Measurements from ENCODE around the gene DRAM2.

DRAM2 gene

GRCh38 chr1:111139956-111140679, at the start of gene DRAM2, which contains the start of gene CEPT1:
TSS of gene DRAM2 (minus strand) at chr1:111140093. CDS start at chr1:111131554, 8,539 bp downstream.
TSS of gene CEPT1 (plus strand) at chr1:111140223. CDS start at chr1:111147715, 7,492 bp downstream.
- TF ChIP-seq CTCF (conservative IDR thresholded peaks at IDR 0.05; ENCODE audit: low read depth), result no peak
- peak; percentile 86 for DNase-seq (ENCODE audit: low spot score)
- peak within 1 kb of the TSS; percentile 95 for H3K27ac ChIP-seq
- ChIA-PET POLR2A (ENCODE audit: low non-redundant PET) (no interaction called here), CTCF (no interaction called here)

DNA sequence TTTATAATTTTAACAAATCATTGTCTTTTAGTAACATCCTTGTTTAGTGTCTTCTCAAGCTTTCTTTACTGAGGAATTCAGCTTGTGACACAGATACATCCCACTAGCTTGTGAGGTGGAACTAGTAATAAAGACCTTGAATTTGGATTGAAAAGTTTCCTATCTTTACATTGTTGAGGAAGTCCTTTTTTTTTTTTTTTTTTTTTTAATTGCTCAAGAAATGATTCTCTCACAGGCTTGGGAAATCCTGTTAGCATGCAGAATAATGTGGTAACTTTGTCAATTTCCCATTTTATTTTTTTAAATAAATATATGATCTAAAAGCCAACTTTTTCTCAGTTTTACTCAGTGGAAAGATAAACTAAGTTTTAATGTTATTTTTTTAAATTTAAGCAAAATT, 44.8 kb upstream of the DRAM2 start:
- TF ChIP-seq CTCF (conservative IDR thresholded peaks at IDR 0.05; ENCODE audit: low read depth), result no peak
- POLR2A ChIA-PET (ENCODE audit: low non-redundant PET), result no interaction called here
- DNase-seq (ENCODE audit: low spot score), result no peak
- H3K27ac ChIP-seq, result no peak overlapping the region
- CTCF ChIA-PET, result no interaction called here

DNA sequence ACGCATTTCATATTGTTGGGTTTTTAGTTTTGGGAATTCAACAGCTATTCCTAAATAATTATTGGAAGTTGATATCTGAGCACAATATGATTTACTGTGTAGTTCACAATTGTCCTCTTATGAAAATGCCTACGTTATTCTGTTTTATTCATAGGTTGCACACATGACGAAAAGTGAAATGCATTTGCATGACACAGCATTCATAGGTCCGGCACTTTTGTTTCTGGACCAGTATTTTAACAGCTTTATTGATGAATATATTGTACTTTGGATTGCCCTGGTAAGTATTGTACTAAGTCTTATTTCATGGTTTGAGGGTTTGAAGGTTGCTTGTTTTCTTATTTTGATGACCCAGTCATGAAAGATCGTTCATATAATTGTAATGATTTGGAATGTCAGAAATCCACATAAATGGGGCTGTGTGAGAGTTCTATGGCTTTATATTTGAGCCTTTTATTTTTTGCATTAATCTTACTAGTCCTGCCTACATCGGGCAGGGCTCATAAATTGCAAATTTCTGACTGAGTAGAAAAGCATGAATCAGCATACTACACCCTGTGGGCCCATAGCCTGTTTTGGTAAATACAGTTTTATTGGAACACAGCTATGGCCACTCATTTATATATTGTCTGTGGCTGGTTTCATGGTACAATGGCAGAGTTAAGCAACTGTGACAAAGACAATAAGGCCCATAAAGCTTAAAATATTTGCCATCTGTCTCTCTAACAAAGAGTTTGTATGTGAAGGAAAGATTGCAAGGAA, 43.6 kb upstream of the DRAM2 start:
- TF ChIP-seq CTCF (conservative IDR thresholded peaks at IDR 0.05; ENCODE audit: low read depth), result no peak
- ChIA-PET CTCF (interaction anchor here (0.5 to 1.2 kb wide), 3 partner anchors 22 to 504 kb away, joined by 3 read pairs; no protein-coding TSS in a partner anchor), POLR2A (ENCODE audit: low non-redundant PET) (no interaction called here)
- no peak for DNase-seq (ENCODE audit: low spot score)
- no peak overlapping the region for H3K27ac ChIP-seq

DNA sequence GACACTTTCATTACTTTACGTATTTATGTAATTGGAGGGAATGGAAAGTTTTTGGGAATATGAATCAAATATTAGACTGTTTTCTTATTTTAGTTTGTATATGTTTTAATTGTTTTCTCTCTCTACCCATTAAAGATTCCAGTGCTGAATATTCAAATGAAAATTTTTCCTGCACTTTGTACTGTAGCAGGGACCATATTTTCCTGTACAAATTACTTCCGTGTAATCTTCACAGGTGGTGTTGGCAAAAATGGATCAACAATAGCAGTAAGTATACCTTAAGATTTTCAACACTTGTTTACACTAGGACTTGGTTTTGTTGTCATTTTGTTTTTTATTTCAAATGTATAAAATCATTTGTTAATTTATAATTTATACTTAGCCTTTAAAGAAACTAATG, 42.2 kb upstream of the DRAM2 start:
- ChIA-PET POLR2A (ENCODE audit: low non-redundant PET) (no interaction called here), CTCF (no interaction called here)
- H3K27ac ChIP-seq, result no peak overlapping the region
- no peak for TF ChIP-seq CTCF (conservative IDR thresholded peaks at IDR 0.05; ENCODE audit: low read depth)
- no peak for DNase-seq (ENCODE audit: low spot score)

- no peak for TF ChIP-seq CTCF (conservative IDR thresholded peaks at IDR 0.05; ENCODE audit: low read depth)
- no peak overlapping the region for H3K27ac ChIP-seq
- CTCF ChIA-PET, result no interaction called here
- POLR2A ChIA-PET (ENCODE audit: low non-redundant PET), result no interaction called here
- DNase-seq (ENCODE audit: low spot score), result no peak
Measured at GRCh38 chr1:111179968-111180533, 40.2 kb upstream of the DRAM2 start.

DNA sequence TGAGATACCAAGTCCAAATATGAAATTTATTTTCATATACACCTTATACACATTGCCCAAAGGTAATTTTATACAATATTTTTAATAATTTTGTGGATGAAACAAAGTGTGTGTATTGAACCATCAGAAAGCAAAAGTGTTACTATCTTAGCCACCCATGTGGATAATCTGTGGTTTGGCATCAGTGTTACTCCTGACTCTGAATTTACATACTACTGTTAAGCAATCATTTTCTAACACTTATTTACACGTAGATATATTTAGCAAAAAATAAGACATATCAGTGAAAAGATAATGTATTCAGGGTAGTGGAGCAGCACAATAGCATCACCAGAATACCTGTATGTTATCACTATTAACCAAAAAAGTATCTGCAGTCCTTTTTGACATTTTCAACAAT, 36.8 kb upstream of the DRAM2 start:
- no peak for TF ChIP-seq CTCF (conservative IDR thresholded peaks at IDR 0.05; ENCODE audit: low read depth)
- no peak overlapping the region for H3K27ac ChIP-seq
- CTCF ChIA-PET, result no interaction called here
- POLR2A ChIA-PET (ENCODE audit: low non-redundant PET), result no interaction called here
- DNase-seq (ENCODE audit: low spot score), result no peak
